SK-N-MC (cell line): Measurements from ENCODE around the gene AOPEP.

Experiments
- EZH2 ChIP-seq: fragments of 200-600 bp; sonication (generic); IDR thresholded peaks from one replicate; pipeline ENCODE4 v1.6.1; 2017; ENCODE audit warnings: antibody characterized with exemption
- FOXP2 ChIP-seq: optimal IDR thresholded peaks from 2 replicates; pipeline ENCODE3; 2011; ENCODE audit warnings: mild to moderate bottlenecking, moderate library complexity; ENCODE audit not compliant: insufficient read depth; ENCODE audit errors: extremely low read length, control extremely low read depth
- POLR2AphosphoS5 ChIP-seq: IDR thresholded peaks from 2 replicates; pipeline ENCODE4 v1.6.1; 2012; ENCODE audit warnings: mild to moderate bottlenecking, low read depth, low read length, borderline replicate concordance

GRCh38 chr9:94882966-94883641 is 156.6 kb downstream of the AOPEP start:
- no peak for TF ChIP-seq POLR2AphosphoS5
- TF ChIP-seq EZH2: no peak
- TF ChIP-seq FOXP2: no peak
